KMS-11 (cell line): ENCODE measurements around the gene ATOH7.
"Not testable (repeated sequence)": the region's sequence is repeated elsewhere in the genome, so short reads cannot be mapped to it uniquely, and the experiment has no call there.

Experiments used
- H2AFZ ChIP-seq: fragments of 200-600 bp; sonication (generic); 2 replicates; pipeline ENCODE4 v1.6.1; 2016; ENCODE audit warnings: antibody characterized with exemption, mixed run types, low read depth
- H3K27ac ChIP-seq: fragments of 200-600 bp; sonication (generic); 2 replicates; pipeline ENCODE4 v1.6.1; 2016; ENCODE audit warnings: mild to moderate bottlenecking, mixed run types
- H3K27me3 ChIP-seq: fragments of 200-600 bp; sonication (generic); 2 replicates; pipeline ENCODE4 v1.6.1; 2017; ENCODE audit warnings: mild to moderate bottlenecking, low read depth, mixed run types, moderate library complexity; ENCODE audit not compliant: insufficient read depth
- H3K36me3 ChIP-seq: fragments of 200-600 bp; sonication (generic); 2 replicates; pipeline ENCODE4 v1.6.1; 2017; ENCODE audit warnings: mild to moderate bottlenecking, mixed run types; ENCODE audit not compliant: insufficient read depth
- H3K4me1 ChIP-seq: fragments of 200-600 bp; sonication (generic); 2 replicates; pipeline ENCODE4 v1.6.1; 2016; ENCODE audit warnings: mild to moderate bottlenecking, low read depth, mixed run types; ENCODE audit not compliant: poor library complexity, severe bottlenecking
- H3K4me2 ChIP-seq: fragments of 200-600 bp; sonication (generic); 2 replicates; pipeline ENCODE4 v1.7.0; 2016; ENCODE audit warnings: mild to moderate bottlenecking, mixed run types
- H3K4me3 ChIP-seq: fragments of 200-600 bp; sonication (generic); IDR thresholded peaks from 2 replicates; pipeline ENCODE4 v1.6.1; 2017; ENCODE audit warnings: low read depth, low read length, mixed read lengths; ENCODE audit not compliant: insufficient read depth
- H3K79me2 ChIP-seq: fragments of 200-600 bp; sonication (generic); 2 replicates; pipeline ENCODE4 v1.6.1; 2016; ENCODE audit warnings: low read depth, mixed run types; ENCODE audit not compliant: insufficient read depth
- H3K9ac ChIP-seq: fragments of 200-600 bp; sonication (generic); 2 replicates; pipeline ENCODE4 v1.6.1; 2016; ENCODE audit warnings: mild to moderate bottlenecking, mixed run types
- H4K20me1 ChIP-seq: fragments of 200-600 bp; sonication (generic); 2 replicates; pipeline ENCODE4 v1.6.1; 2016; ENCODE audit warnings: mild to moderate bottlenecking, mixed run types; ENCODE audit not compliant: insufficient read depth
- TF ChIP-seq, protein P1 (sequence below): fragments of 200-600 bp; sonication (generic); conservative IDR thresholded peaks from 2 replicates; pipeline ENCODE4 v1.6.1; 2017; ENCODE audit warnings: low read depth, mild to moderate bottlenecking, antibody characterized with exemption, low read length, moderate library complexity, mixed read lengths

The ATOH7 gene

DNA sequence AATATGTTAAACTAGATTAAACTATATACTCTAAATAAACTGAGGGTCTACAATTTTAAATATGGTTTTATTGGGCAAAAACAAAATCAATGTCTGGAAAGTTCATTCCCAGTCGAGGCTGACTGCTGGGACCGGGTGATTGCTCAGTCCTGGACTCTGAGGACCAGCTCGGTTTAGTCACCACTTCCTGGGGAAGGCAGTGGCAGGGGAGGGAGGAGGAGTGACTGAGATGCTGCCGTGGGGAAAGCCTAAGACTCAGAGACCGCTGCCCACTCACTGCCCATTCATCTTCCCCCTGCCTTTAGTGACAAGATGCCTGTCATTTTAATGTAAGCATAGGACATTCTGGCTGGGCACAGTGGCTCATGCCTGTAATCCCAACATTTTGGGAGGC lies 29.0 kb downstream of the ATOH7 start:
- no peaks in the 10 kb centered on the region for H3K36me3 ChIP-seq
- no peaks in the 10 kb centered on the region for H3K27me3 ChIP-seq
- H4K20me1 ChIP-seq: no peaks in the 10 kb centered on the region
- no peak overlapping the region for H2AFZ ChIP-seq
- H3K79me2 ChIP-seq: no peaks in the 10 kb centered on the region
- H3K4me3 ChIP-seq: no peak overlapping the region
- H3K9ac ChIP-seq: no peak overlapping the region
- H3K27ac ChIP-seq: no peak overlapping the region
- TF ChIP-seq, protein P1, sequence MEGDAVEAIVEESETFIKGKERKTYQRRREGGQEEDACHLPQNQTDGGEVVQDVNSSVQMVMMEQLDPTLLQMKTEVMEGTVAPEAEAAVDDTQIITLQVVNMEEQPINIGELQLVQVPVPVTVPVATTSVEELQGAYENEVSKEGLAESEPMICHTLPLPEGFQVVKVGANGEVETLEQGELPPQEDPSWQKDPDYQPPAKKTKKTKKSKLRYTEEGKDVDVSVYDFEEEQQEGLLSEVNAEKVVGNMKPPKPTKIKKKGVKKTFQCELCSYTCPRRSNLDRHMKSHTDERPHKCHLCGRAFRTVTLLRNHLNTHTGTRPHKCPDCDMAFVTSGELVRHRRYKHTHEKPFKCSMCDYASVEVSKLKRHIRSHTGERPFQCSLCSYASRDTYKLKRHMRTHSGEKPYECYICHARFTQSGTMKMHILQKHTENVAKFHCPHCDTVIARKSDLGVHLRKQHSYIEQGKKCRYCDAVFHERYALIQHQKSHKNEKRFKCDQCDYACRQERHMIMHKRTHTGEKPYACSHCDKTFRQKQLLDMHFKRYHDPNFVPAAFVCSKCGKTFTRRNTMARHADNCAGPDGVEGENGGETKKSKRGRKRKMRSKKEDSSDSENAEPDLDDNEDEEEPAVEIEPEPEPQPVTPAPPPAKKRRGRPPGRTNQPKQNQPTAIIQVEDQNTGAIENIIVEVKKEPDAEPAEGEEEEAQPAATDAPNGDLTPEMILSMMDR: no peak
- no peaks in the 10 kb centered on the region for H3K4me1 ChIP-seq
- H3K4me2 ChIP-seq: no peak overlapping the region

DNA sequence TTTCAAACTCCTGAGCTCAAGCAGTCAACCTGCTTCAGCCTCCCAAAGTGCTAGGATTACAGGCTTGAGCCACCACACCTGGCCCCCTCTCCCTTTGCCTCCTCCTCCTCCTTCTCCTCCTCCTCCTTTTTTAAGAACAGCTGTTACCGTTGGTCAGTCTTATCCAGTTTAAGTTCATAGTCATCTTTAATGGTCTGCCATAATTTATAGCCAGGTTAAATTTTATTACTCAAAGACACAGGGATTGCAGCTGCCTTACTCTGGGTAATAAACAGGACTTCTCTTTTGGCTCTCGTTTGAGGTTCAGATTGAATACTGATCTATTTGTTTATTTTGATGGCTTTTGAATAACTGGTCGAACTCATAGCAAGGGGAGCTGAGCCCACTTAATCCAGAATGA lies 35.2 kb downstream of the ATOH7 start:
- Histone ChIP-seq H3K4me1 (no peaks in the 10 kb centered on the region), H3K9ac (no peak overlapping the region), H3K79me2 (no peaks in the 10 kb centered on the region), H3K27me3 (no peaks in the 10 kb centered on the region), H3K27ac (no peak overlapping the region), H3K36me3 (no peaks in the 10 kb centered on the region), H3K4me3 (no peak overlapping the region), H4K20me1 (no peaks in the 10 kb centered on the region), H3K4me2 (no peak overlapping the region), H2AFZ (no peak overlapping the region)
- TF ChIP-seq, protein P1: no peak

DNA sequence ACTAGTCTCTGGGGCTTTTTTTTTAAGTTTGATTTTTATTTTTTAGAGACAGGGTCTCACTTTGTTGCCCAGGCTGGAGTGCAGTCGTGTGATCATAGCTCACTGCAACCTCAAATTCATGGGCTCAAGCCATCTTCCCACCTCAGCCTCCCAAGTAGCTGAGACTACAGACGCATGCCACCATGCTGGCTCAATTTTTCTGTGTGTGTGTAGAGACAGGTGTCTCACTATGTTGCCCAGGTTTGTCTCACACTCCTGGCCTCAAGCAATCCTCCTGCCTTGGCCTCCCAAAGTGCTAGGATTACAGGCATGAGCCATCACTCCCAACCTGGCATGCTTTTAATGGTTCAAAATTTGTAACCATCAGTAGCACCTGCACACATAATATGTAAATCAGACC lies 36.1 kb downstream of the ATOH7 start:
- not testable (repeated sequence) for H3K9ac ChIP-seq, H3K36me3 ChIP-seq, H3K4me3 ChIP-seq, H3K4me1 ChIP-seq, H3K27me3 ChIP-seq, H3K27ac ChIP-seq, H3K4me2 ChIP-seq, H4K20me1 ChIP-seq, H2AFZ ChIP-seq, H3K79me2 ChIP-seq

DNA sequence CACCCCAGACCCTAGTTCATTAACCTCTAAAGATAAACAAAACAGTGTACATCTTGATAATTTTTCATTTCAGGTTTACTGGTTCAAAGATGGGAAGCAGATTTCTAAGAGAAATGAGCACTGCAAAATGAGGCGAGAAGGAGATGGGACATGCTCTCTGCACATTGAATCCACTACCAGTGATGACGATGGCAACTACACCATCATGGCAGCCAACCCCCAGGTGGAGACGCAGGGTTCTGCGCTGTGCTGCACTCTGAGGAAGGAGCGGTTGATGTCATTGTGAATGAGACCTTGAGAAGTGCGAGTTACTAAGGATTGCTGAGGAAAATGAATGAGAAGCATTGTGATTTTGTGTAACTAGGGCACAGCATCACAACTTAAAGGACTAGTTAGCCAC lies 37.6 kb downstream of the ATOH7 start:
- Histone ChIP-seq H3K4me3 (no peak overlapping the region), H2AFZ (no peak overlapping the region), H3K27ac (no peak overlapping the region)

DNA sequence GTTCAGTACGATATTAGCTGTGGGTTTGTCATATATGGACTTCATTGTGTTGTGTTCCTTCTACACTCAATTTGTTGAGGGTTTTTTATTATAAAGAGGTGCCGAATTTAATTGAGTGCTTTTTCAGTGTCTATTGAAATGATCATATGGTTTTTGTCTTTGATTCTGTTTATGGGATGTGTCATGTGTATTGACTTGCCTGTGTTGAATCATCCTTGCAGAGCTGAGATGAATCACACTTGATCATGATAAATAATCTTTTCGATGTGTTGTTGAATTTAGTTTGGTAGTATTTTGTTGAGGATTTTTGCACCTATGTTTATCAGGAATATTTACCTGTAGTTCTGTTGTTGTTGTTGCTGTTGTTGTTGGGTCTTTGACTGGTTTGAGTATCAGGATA lies 39.8 kb downstream of the ATOH7 start:
- no peak overlapping the region for H3K4me2 ChIP-seq
- H2AFZ ChIP-seq: no peak overlapping the region

More for the DNA sequence above, 37.6 kb downstream of the ATOH7 start:
- no peaks in the 10 kb centered on the region for H4K20me1 ChIP-seq
- H3K27me3 ChIP-seq: no peaks in the 10 kb centered on the region
- no peak overlapping the region for H3K9ac ChIP-seq
- no peaks in the 10 kb centered on the region for H3K79me2 ChIP-seq
- no peaks in the 10 kb centered on the region for H3K36me3 ChIP-seq
- no peak overlapping the region for H3K4me2 ChIP-seq
- TF ChIP-seq, protein P1: no peak
- H3K4me1 ChIP-seq: no peaks in the 10 kb centered on the region

More for the DNA sequence above, 39.8 kb downstream of the ATOH7 start:
- Histone ChIP-seq H4K20me1 (no peaks in the 10 kb centered on the region), H3K27me3 (no peaks in the 10 kb centered on the region), H3K4me3 (no peak overlapping the region), H3K36me3 (no peaks in the 10 kb centered on the region), H3K4me1 (no peaks in the 10 kb centered on the region), H3K9ac (no peak overlapping the region), H3K27ac (no peak overlapping the region), H3K79me2 (no peaks in the 10 kb centered on the region)
- TF ChIP-seq, protein P1: no peak
